Right renal cortex interstitium (tissue), 3 donors: ENCODE results near the gene PTGER3. TPM values are rescaled to one million over a fixed set of nuclear protein-coding genes. Genes with fewer than 3 reads are reported as not detected.
"Not testable (repeated sequence)": the region's sequence is repeated elsewhere in the genome, so short reads cannot be mapped to it uniquely, and the experiment has no call there.

Experiments
- DNase-seq, 3 donors: peaks; one replicate each; pipeline ENCODE4 v3.0.0-alpha.2; 2013; ENCODE audit warnings: low read depth in 3 of 3, low spot score in 2 of 3
- polyA plus RNA-seq, 3 donors: library from polyadenylated mRNA; unstranded; fragments of 120-200 nt; gene quantifications; one replicate each; pipeline ENCODE4 v1.2.1, GENCODE V29; 2013; ENCODE audit not compliant: insufficient read length in 3 of 3

Gene PTGER3
- polyA plus RNA-seq, 3 donors, result 46.4 to 55.2 (median 49.1) TPM

DNA sequence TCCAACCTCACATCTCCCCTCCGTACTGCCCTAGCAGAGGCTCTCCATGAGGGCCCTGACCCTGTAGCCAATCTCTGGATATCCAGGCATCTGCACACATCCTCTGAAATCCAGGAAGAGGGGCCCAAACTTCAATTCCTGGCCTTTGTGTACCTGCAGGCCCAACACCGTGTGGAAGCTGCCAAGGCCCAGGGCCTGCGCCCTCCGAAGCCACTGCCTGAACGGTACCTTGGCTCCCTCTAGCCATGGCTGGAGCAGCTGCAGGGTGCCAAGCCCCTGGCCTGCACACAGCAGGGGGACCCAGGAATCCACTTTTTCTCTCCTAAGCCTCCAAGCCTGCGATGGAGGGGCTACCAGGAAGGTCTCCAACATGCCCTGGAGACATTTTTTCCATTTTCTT is 84.2 kb downstream of the PTGER3 start:
- DNase-seq, result no peak

DNA sequence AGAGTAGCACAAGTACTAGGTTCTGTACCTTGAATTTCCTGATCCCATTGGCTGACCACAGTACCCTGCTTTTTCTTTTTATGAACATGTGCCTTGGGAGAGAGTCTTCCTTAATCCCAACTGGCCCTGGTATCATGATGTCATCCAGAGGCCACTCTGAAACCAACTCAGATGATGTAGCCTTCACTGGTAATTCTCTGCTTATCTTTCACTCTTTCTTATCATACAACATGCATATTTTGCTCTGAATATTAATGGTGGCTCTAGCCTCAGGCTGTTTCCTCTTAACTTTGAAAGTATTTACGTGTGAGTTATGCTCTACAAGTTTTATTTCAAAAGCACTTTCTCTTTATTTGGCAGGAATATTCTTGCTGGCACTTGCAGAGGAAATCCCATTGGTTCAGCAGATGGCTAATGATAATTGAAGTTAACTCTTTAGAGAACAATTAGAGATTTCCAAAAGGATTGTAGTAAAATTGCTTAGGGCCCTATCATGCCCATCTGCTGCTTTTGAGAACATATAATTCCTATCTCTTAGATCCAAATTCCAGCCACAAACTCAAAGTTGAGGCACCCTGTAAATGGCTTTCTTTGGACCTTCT is 86.1 kb downstream of the PTGER3 start:
- no peak for DNase-seq

DNA sequence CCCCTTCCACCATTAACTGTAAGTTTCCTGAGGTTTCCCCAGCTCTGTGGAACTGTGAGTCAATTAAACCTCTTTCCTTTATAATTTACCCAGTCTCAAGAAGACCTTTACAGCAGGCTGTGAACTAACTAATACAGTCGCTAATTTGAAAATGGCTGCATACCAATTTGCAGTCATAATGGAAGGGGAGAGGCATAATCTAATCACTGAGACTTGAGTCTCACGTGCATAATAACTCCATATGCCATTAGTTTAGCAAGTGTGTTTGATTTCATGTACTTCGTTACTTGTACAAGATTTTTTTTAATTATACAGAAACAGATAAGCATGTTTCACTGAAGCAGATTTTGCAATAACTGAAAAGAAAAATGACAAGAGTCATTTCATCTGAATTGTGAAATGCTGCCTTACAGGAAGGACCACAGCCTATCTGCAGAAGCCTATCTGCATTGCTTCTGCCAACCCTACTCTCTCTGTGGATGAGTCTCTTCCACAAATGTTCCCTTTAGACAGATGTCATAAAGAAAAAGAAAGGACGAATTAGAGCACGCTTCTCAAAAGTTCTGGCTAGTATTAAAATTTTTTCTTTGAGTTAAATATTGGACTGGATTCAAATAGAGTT is 99.1 kb downstream of the PTGER3 start:
- DNase-seq, result no peak

DNA sequence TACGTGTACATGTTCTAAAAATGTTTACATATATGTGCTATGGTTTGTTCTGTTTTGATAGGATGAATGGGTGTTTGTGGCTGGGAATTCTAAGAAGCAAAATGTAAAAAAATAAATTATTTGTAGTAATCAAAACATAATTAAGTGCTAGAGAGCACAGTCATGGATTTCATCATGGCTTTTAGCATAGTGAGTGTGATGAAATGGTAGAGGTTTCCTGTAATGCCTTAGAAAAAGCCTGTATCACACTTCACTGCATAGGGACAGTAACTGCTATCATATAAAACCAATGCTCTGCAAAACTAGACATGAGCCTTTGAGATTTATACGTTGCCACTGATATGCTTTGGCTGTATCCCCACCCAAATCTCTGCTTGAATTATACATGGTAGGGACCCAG is 99.8 kb downstream of the PTGER3 start:
- no peak for DNase-seq

DNA sequence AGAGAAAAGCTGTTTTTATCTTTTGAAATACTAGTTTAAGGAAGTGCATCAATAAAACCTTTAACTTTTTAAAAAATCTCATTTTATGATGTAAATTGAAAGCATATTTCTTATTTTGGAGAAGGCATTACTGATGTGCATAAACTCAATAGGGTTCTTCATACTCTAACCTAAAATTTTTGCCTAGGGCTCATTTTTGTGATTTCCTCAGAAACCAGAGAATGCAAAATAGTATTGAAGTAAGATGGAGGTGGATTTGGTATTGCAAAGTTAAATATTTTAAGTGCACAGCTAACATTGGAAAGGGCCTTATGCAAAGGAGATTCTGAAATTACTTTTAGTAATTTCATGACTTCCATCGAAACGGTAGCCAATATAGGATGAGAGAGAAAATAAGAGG is 101.9 kb downstream of the PTGER3 start:
- DNase-seq, result no peak

DNA sequence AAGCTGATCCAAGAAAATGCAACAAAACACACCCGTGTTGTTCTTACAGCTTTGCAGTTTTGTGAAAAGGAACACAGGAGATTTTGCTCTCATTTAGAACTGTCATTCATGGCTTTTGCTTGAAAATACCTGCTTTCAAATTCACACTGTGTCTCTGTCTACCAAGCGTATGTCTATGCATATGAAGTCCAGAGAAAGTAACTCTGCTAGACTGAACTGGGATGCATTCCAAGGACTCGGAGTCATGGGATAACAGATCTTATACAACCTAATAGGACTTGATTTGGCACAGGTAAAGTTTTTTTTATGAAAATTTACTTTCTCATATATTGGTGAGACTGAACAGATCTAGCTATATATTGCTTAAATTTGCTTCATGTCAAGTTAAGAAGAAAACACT is 102.4 kb downstream of the PTGER3 start:
- no peak for DNase-seq

DNA sequence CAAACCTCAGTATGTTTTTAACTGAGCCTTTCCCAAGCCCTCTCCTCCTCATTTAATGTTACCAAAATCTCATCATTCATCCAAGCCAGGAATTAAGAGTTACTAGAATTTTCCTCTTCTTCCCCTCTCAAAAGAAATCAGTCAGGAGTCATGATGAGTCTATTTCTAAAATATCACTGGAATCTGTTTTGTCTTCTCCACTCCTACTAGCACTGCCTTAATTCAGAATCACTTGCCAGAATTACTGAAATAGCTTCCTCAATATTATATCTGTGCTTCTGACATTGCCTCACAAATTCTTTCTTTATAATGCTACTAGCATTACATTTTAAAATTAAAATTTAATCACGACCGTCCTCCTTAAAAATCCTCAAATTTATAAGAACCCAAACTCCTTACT is 106.1 kb downstream of the PTGER3 start:
- no peak for DNase-seq

DNA sequence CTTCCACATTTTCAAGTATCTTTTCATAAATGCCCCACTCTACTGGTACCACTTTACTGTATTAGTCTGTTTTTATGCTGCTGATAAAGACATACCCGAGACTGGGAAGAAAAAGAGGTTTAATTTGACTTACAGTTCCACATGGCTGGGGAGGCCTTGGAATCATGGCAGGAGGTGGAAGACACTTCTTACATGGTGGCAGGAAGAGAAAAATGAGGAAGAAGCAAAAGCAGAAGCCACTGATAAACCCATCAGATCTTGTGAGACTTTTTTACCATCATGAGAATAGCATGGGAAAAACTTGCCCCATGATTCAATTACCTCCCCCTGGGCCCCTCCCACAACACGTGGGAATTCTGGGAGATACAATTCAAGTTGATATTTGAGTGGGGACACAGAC is 107.2 kb downstream of the PTGER3 start:
- not testable (repeated sequence) for DNase-seq

DNA sequence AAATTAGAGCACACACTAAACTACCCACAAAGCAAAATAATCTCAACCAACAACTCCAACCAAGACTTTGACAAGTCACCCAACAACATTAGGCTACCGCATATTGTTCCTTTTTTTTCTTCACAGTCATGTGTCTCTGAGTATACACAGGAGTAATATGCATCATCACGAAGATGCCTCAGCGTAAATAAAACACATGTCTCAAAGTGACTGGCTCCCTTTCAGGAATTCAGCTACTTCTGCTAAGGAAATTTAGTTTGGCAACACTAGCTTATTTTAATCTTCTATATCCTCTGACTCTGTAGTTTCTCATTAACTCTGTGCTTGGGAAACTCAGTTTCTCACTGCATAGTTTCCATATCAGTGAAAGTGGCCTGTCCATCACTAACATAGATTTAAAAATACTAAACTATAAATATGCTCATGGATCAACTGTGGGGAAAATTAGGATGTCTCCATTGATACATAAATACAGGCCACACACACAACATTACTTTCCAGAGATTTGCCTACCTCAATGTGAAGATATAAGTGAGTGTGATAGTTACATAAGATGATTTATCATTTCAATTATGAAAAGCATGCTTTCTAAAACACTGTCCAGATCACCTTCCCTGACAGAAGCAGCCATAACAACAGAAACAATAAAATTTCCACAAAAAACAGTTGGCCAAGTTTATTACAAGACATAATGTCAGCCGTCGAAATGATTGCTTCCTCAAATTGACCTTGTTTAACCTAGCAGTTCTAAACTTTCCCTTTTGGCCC is 113.2 kb downstream of the PTGER3 start:
- no peak for DNase-seq

DNA sequence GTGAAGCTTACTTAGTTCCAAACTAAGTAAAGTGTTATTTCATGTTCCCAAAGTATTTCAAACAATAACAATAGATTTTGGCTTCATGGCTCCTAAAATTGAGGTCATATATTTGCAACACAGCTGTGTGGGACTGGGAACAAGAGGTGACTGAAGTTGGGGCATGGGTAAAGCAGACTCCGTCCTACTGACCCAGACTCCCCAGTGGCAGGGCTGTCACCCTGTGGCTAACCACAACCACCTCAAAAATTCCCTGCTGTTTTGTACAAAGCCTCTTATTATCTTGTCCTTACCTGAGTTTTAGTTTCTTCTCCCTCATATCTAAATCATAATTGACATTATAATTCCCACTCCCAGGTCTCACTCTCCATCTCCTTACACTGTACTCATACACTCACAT is 117.6 kb downstream of the PTGER3 start:
- DNase-seq, result no peak

DNA sequence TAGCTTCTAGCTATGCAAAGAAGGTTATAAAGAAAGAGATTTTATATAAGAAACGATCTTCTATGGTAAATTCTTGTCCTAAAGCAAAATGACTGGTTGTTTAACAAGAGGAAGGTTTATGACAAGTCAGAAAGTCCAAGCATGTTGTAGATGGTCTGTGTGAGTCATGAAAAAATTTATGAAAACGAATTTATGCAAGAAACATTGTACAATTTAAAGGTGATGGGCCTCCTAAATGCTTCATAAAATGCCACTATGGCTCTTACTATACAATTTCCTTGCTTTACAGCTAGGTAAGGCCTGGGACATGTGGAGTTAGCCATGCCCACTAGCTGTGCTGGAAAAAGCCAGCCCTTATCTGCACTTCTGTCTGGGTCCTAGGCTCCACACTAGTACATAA is 125.4 kb downstream of the PTGER3 start:
- DNase-seq, result no peak

Other genes starting within 250 kb of the PTGER3 start
- gene ZRANB2, start 33.2 kb upstream of the PTGER3 start, polyA plus RNA-seq, result 100 to 1,000 TPM; 166 to 198 (median 195) TPM